Right lung (tissue), 5 donors: ENCODE measurements around the gene CRHBP. TPM values are rescaled to one million over a fixed set of nuclear protein-coding genes. Genes with fewer than 3 reads are reported as not detected.
A peak's percentile ranks its signal among the peaks of the same experiment; 100 is the strongest.

ENCODE experiments used
- DNase-seq, 2 donors: peaks; one replicate each; pipeline ENCODE4 v3.0.0-alpha.2; 2013
- polyA plus RNA-seq, 5 donors: library from polyadenylated mRNA; unstranded; fragments of 120-200 nt; gene quantifications; one replicate each; pipeline versions ENCODE4 v1.2.1 to v1.2.3, GENCODE V29; 2013; ENCODE audit warnings: inconsistent platforms in 1 of 5, low replicate concordance in 1 of 5; ENCODE audit not compliant: insufficient read length in 5 of 5, insufficient read depth in 1 of 5

The CRHBP gene
- polyA plus RNA-seq, 5 donors, result 0.15 to 0.81 (median 0.35) TPM

DNA sequence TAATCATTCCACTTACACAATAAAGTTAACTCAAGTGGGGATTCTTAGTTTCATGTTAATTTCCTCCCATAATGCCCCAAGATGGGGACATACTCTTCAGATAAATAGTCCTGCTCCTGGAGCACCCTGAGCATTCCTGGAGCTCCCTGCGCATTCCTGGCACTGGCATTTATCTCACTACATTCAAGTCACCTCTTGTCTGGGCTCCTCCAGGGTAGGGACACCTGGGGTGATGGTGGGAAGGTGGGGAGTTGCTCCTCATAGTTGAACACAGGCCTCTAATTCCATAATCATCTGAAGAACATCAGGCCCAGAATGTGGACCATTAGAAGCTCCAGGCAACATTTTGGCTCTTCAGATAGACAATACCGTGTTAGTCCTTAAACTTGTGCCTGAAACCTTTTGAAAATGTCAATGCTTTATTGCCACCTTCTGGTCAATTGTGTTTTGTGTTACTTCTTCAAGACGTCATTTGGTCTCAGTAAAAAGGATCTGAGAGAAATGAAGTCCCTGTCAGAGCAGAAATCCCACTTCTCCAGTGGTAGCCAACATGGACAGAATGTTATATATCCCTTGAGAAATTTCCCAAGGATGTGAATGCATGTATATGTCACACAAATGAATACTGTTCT, 63.2 kb downstream of the CRHBP start:
- DNase-seq, result peak; percentile 16 to 36

DNA sequence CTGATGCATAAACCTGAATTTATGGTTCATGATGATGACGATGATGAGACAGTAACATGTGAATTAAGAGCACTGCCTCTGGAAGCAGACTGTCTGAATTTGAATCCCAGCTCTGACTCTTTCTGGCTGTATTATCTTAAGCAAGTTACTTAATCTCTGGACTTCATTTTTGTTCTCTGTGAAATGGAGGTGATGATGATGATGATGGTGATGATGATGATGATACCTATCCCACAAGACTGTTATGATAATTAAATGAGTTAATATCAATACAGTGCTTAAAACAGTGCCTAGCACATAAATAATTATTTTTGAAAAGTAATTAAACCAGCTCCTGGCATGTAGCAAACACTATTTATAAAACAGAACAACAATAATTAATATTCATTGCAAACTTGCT, 64.1 kb downstream of the CRHBP start:
- DNase-seq, result no peak

DNA sequence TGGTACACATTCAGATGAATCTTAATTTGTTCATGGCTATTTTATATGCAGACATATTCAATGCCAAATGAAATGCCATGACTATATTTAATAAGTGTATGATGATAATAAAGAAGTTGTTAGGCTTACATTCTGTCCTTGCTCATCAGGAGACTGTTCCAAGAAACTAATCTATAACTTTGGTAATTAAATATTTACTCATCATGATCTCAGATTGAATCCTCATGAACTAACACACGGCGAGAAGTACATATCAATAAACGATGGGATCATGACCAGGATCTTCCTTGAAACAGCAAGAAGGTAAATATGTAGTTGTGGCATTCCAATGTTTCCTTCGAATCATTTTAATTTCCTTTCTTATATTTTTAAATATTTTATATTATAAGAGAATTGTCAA, 64.8 kb downstream of the CRHBP start:
- DNase-seq, result no peak

Other genes starting within 250 kb of the CRHBP start
- gene F2R, start 236.9 kb upstream of the CRHBP start, polyA plus RNA-seq, result 10 to 100 TPM; 38.5 to 51.0 (median 44.2) TPM
- 10 to 100 TPM in 1 of 5 donors, 1 to 10 TPM in 4; 8.8 to 10.2 (median 9.7) TPM for gene F2RL1, start 134.0 kb upstream of the CRHBP start, polyA plus RNA-seq
- under 1 TPM; 0.26 to 0.60 (median 0.47) TPM for gene S100Z, start 103.0 kb upstream of the CRHBP start, polyA plus RNA-seq
- gene AGGF1, start 77.4 kb downstream of the CRHBP start, polyA plus RNA-seq, result 10 to 100 TPM; 20.6 to 33.3 (median 25.9) TPM
- 10 to 100 TPM; 25.1 to 30.7 (median 29.4) TPM for gene ZBED3, start 134.2 kb downstream of the CRHBP start, polyA plus RNA-seq